Colonic mucosa (tissue), 4 donors: ENCODE results near the gene ANKFY1. TPM values are rescaled to one million over a fixed set of nuclear protein-coding genes. Genes with fewer than 3 reads are reported as not detected.
"Not testable (repeated sequence)": the region's sequence is repeated elsewhere in the genome, so short reads cannot be mapped to it uniquely, and the experiment has no call there.

Experiments used
- DNase-seq: peaks from one replicate; pipeline ENCODE4 v3.0.0-alpha.2; 2020
- H3K27ac ChIP-seq: fragments of 200-600 bp; one replicate; pipeline ENCODE4 v1.8.0; 2021
- H3K27me3 ChIP-seq: fragments of 200-600 bp; one replicate; pipeline ENCODE4 v1.8.0; 2021
- H3K36me3 ChIP-seq: fragments of 200-600 bp; one replicate; pipeline ENCODE4 v1.8.0; 2021
- H3K4me1 ChIP-seq: fragments of 200-600 bp; one replicate; pipeline ENCODE4 v1.8.0; 2021; ENCODE audit warnings: mild to moderate bottlenecking
- H3K4me3 ChIP-seq: fragments of 200-600 bp; one replicate; pipeline ENCODE4 v1.8.0; 2021
- H3K9ac ChIP-seq, 2 donors: one replicate each; pipeline ENCODE4 v1.7.0; 2013; ENCODE audit warnings: control low read depth in 2 of 2, low read depth in 2 of 2, low read length in 2 of 2
- H3K9me3 ChIP-seq: fragments of 200-600 bp; one replicate; pipeline ENCODE4 v1.8.0; 2021
- intact Hi-C: fragments of 100-400 bp; cut with DNase I; formaldehyde crosslinking; loops from one replicate; pipeline ENCODE4 v1.14.1; 2022
- total RNA-seq, 2 donors: library from RNA; stranded (reverse); fragmentation: NEBNext Ultra II Directional in 1 of 2; extraction: Animal tissue kit (Norgen Biotek cat#: 25700) in 1 of 2; gene quantifications; one replicate each; pipeline ENCODE4 v1.2.1, GENCODE V29; 2021
- TF ChIP-seq, protein P1 (sequence below): fragments of 200-600 bp; IDR thresholded peaks from one replicate; pipeline ENCODE4 v1.8.0; 2022; ENCODE audit warnings: antibody characterized with exemption, mild to moderate bottlenecking
- donor health status: healthy.
- donor health status: DM: no; HTN: no; CAD: no.
- donor health status: DM: no; HTN: no; CAD: no.

Gene ANKFY1
- total RNA-seq, 2 donors from 2014 or later, result 43.8 to 51.8 TPM

GRCh38 chr17:4194796-4195195, 69.0 kb downstream of the ANKFY1 start:
- TF ChIP-seq, protein P1, sequence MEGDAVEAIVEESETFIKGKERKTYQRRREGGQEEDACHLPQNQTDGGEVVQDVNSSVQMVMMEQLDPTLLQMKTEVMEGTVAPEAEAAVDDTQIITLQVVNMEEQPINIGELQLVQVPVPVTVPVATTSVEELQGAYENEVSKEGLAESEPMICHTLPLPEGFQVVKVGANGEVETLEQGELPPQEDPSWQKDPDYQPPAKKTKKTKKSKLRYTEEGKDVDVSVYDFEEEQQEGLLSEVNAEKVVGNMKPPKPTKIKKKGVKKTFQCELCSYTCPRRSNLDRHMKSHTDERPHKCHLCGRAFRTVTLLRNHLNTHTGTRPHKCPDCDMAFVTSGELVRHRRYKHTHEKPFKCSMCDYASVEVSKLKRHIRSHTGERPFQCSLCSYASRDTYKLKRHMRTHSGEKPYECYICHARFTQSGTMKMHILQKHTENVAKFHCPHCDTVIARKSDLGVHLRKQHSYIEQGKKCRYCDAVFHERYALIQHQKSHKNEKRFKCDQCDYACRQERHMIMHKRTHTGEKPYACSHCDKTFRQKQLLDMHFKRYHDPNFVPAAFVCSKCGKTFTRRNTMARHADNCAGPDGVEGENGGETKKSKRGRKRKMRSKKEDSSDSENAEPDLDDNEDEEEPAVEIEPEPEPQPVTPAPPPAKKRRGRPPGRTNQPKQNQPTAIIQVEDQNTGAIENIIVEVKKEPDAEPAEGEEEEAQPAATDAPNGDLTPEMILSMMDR, result no peak
- no peak for DNase-seq
- H3K36me3 ChIP-seq, result no peaks in the 10 kb centered on the region
- no peak overlapping the region for H3K9ac ChIP-seq
- no peak overlapping the region for H3K27ac ChIP-seq
- H3K4me1 ChIP-seq, result no peaks in the 10 kb centered on the region
- no peaks in the 10 kb centered on the region for H3K27me3 ChIP-seq
- no peaks in the 10 kb centered on the region for H3K9me3 ChIP-seq
- H3K4me3 ChIP-seq, result no peak overlapping the region
- intact Hi-C loops, result loop anchor here (5.0 kb wide), 1 partner anchor 218 kb away; no protein-coding TSS in a partner anchor

GRCh38 chr17:4190791-4191190, 73.0 kb downstream of the ANKFY1 start:
- H3K27me3 ChIP-seq, H3K4me3 ChIP-seq, H3K9me3 ChIP-seq, intact Hi-C loops, H3K4me1 ChIP-seq, H3K36me3 ChIP-seq, H3K27ac ChIP-seq, H3K9ac ChIP-seq, DNase-seq: not testable (repeated sequence)

DNA sequence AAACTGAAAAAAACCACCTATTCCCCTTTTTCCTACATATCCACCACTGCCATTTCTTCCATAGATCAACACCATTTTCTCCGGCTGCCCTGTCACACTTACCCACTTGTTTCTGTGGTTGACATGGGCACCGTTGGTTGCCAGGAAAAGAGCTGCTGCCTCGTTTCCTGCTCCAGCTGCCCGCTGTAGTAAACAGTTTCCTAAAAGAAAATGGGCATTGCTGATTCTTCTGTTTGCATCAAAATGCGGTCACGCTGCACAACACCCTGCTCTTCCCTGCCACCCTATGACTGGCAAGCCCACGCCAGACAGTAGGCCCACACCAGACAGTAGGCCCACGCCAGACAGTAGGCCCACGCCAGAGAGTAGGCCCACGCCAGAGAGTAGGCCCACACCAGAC, 74.5 kb downstream of the ANKFY1 start:
- no peak for DNase-seq
- Histone ChIP-seq H3K27ac (no peak overlapping the region), H3K4me1 (no peaks in the 10 kb centered on the region), H3K36me3 (no peaks in the 10 kb centered on the region), H3K9ac (no peak overlapping the region), H3K27me3 (no peaks in the 10 kb centered on the region), H3K4me3 (no peak overlapping the region), H3K9me3 (no peaks in the 10 kb centered on the region)
- TF ChIP-seq, protein P1, result no peak
- intact Hi-C loops, result no loop called here

- Histone ChIP-seq H3K27ac (no peak overlapping the region), H3K27me3 (no peaks in the 10 kb centered on the region), H3K9me3 (no peaks in the 10 kb centered on the region), H3K4me3 (no peak overlapping the region), H3K36me3 (peaks cover 4% of the 10 kb centered on the region), H3K9ac (no peak overlapping the region), H3K4me1 (no peaks in the 10 kb centered on the region)
- intact Hi-C loops, result no loop called here
- DNase-seq, result no peak
- TF ChIP-seq, protein P1, result no peak
These were observed 75.7 kb downstream of the ANKFY1 start for GRCh38 chr17:4188076-4188475.

DNA sequence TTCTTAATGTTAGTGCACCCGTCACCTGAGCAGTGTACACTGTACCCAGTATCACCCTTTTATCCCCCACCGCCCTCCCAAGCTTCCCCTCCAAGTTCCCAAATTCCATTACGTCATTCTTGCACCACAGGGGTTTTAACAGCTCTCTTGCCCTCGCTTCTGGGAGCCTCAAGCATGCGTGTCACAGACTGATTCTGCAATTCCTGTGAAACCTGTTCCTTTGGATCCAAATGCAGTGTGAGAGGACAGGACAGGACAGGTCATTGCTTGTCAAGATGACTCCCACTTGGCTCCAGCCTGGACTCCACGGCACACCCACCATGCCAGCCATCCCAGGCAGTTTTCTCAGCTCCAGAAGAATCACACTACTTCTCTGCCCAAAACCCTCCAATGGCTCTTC, 76.7 kb downstream of the ANKFY1 start:
- no peak overlapping the region for H3K9ac ChIP-seq
- H3K27ac ChIP-seq, result no peak overlapping the region
- intact Hi-C loops, result no loop called here
- DNase-seq, result no peak
- H3K27me3 ChIP-seq, result no peaks in the 10 kb centered on the region
- no peaks in the 10 kb centered on the region for H3K4me1 ChIP-seq
- no peak overlapping the region for H3K4me3 ChIP-seq
- H3K36me3 ChIP-seq, result peaks cover 4% of the 10 kb centered on the region
- TF ChIP-seq, protein P1, result no peak
- no peaks in the 10 kb centered on the region for H3K9me3 ChIP-seq

DNA sequence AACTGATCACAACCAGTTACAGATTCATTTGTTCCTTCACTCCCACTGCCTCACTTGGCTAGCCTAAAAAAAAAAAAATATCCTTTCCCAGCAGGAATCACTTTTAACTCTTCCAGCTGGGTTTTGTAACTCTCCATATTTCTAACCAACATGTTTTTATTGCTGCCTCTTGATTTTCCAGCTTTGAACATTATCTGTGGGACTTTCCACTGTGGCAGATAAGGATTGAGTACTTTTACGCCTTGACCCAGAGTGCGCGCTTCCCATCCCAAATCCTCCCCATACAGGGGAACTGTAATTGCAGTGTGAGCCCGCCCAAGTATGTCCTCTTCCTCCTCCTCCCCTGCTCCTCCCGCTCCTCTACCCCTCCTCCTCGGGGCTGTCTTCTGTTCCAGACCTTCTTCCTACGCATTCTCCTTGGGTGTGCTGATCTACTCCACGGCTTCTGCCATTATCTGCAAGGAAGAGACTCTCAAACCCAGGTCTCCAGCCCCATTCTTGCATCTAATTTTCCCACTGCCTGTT, 77.4 kb downstream of the ANKFY1 start:
- no peak overlapping the region for H3K27ac ChIP-seq

More for the DNA sequence above, 77.4 kb downstream of the ANKFY1 start:
- H3K27me3 ChIP-seq, result no peaks in the 10 kb centered on the region
- DNase-seq, result no peak
- H3K4me1 ChIP-seq, result no peaks in the 10 kb centered on the region
- TF ChIP-seq, protein P1, result no peak
- no peaks in the 10 kb centered on the region for H3K9me3 ChIP-seq
- H3K36me3 ChIP-seq, result peaks cover 4% of the 10 kb centered on the region
- intact Hi-C loops, result no loop called here
- H3K4me3 ChIP-seq, result no peak overlapping the region
- H3K9ac ChIP-seq, result no peak overlapping the region
